Measurements from ENCODE around the gene NOX4.

Gene NOX4

DNA sequence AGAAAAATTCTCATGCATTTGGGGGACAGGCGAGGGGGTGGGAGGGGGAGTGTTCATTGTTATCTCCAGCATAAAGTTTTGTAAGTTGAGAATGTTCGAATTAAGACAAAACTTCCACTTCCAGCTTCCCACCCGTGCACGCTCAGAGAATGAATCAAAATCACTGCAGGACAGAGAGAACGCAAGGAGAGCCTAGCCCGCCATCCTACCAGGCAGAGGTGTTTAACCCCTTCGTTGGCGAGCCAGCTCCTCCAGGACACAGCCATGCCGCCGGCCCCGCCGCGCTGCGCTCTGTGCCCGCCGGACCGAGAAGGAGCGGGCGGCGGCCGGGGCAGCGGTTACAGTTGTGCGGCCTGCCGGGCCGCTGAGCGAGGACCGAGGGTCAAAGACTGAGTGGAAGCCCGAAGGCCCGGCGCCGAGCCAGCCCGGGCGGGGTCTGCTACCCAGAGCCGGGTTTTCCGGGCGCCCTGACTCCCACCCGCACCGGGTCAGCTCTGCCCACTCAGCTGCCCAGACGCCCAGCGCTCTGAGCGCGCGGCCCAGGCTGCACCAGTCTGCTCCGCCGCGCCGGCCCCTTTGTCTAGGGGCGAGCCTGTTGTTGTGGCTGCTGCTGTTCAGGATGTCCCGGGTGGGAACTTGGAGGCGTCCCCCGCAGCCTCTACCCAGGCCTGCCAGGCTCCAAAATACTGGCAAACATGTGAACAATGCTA lies at the start of gene NOX4:
Gene NOX4, minus strand, starts transcription at position 395 of the 710 bp plus-strand sequence. Its CDS starts 129 bp downstream, at position 266.
- no peak for DNase-seq

DNA sequence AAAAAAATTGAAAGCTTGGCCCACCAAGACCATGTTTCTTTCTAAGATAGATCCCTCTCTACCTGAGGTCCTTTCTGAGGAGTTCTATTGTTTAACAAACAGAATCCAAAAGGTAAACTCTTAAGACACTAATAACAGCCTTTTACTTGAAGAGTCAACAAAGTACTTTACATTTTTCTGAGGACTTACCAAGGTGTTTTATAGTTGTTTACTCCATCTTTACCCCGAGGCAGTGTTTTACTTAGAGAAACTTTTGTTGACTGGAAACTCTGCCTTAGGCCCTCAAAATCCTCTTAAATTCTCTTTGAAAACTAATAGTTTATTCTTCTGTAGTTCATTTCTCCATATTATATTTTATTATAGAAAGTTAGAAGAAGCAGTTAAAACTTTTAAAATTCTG lies 49.7 kb upstream of the NOX4 start:
- DNase-seq = no peak

DNA sequence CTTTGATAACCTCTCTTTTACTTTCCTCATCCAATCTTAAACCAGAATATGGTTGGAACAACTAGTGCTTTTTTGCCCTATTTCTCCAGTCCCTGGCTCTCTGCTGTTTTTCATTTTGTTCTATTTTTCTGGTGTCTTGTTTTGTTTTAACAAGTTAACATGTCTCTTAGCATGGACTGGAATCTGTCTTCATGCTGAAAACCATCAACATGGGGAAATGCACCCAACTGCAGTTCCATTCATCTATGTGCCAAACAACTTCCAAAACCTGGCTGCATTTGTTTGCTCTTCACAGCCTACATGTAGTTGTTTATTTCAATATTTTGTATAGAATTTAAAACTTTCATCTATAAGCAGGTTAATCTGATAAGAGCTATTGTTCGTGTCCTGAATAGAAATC lies 46.8 kb upstream of the NOX4 start:
- DNase-seq = no peak

DNA sequence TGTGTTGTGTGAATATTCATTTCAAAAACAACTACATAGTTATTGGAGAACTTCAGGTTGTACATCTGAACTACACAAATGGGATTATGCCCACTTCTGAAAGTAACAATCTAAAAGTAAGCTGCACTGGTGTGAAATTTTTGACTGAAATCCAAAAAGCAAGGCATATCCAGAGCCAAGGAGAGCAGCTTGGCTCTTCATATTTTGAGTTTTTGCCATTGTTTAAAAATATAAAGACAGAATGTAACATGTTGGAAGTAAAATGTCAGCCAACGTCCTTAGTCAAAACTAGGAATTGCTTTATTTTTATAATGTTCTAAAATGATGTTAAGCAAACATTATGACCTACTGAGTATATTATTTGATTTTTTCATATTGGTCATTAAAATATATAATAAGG lies 45.8 kb upstream of the NOX4 start:
- no peak for DNase-seq

DNA sequence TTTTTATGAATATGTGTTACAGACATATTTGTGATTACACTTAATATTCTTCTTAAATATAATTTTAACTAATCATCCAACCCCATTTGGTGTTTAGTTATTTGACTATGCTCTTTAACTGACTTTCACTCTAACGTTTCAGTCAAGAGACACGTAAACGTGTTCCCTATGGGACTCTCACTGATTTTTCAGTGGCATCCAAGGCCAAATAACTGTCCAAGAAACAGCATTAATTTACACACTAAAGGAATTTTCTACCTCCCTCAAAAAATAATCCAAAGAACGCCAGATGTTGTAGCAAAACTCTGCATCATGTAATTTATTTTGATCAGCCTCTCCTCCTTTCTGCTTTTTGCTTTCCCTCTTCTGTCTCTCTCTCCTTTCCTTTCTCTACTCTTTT lies 44.0 kb upstream of the NOX4 start:
- DNase-seq = no peak

DNA sequence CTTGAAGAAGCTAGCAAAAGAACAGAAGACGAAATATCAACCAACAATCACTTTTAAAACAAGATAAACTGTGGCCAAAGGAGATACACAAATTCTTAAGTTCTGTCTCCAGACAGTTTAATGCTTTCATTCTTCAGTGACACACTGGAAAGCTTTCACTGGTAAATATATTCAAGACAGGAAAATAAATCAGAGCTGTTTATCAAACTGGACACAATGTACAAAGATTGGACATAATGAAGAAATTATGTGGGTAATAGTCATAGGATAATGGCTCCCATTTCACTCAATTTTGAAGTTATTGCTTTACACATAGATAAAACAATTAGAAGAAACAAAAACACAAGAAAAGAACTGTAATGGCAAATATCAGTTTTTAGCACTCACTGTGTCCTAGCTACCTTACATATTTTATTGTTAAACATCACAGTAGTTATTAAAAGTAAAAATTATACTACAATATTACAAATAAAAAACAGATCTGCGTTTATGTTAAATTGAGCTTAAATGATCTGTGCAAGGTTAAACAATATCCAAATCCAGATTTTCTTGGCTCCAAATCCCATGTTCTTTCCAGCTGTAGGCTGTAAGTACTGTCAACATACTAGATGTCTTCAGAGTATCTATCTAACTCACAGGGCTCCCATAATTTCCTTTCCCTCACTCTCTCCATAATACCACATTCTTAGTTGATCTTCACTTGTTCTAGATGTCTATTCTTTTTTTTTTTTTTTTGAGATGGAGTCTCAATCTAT lies 38.6 kb upstream of the NOX4 start:
- no peak for DNase-seq

DNA sequence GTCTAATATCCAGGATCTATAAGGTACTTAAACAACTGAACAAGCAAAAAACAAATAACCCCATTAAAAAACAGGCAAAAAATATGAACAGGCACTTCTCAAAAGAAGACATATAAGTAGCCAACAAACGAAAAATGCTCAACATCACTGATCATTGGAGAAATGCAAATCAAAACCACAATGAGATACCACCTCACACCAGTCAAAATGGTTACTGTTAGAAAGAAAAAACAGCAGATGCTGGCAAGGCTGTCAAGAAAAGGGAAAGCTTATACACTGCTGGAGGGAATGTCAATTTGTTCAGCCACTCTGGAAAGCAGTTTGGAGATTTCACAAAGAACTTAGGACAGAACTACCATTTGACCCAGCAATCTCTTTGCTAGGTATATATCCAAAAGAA lies 30.6 kb upstream of the NOX4 start:
- DNase-seq = no peak

DNA sequence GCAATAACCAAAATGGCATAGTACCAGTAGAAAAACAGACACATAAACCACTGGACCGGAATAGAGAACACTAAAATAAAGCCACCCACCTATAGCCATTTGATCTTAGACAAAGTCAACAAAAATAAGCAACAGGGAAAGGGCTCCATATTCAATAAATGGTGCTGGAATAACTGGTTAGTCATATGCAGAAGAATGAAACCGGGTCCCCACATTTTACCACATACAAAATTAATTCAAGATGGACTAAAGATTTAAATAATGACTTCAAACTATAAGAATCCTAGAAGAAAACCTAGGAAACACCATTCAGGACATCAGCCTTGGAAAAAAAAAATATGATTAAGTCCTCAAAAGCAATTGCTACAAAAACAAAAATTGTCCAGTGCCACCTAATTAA lies 30.1 kb upstream of the NOX4 start:
- DNase-seq = no peak

DNA sequence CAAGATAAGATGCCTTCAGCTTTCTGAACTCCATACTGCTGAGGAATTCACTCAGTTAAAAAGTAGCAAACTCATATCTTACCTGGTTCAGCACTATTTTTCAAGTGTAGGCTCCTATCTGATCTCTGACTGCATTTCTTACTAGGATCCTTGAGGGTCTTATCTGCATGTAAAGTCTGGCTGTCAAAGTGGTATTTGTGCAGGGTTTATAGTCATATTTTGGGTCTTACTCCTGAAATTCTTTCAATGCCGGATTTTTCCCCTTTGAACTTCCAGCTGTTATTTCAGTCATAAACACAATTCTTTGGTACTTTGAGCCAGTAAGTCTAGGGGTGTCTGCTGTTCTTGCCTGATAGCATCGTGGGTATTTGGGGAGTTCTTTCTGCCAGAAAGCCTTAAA lies 25.3 kb upstream of the NOX4 start:
- no peak for DNase-seq

DNA sequence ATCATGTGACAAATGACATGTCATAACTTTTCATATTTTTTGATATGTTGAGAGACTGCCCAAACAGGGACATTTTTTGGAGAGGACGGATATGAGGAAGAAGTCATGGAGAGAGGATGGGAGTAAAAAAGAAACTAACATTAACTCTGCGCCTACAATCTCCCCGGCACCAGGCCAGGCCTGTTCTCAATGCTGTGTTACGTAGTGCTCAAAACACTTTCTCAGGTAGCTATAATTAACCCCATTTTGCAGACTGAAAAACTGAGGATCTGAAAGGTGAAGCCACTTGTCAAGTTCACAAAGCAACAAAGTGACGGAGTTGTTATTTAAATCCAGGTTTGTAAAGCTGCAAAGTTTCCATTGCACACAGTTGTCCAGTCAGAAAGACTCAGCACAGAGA lies 17.4 kb upstream of the NOX4 start:
- DNase-seq = no peak

DNA sequence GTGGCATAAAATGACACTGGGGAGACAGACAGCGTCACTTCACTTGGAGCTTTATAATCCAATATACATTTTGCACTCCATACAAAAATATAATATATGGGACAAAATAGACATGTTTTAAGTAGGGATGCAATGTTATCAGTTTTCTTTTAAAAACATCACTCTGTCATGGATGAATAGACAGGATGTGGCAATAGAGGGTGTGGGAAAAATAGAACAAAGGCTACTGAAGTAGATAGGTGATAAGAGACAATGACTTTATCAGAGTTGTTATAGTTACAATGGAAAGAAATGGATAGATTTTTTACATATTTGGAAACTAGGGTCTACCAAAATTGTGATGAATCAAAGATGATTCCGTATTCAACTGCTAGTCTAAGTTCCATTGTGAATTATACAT lies 13.1 kb upstream of the NOX4 start:
- no peak for DNase-seq

DNA sequence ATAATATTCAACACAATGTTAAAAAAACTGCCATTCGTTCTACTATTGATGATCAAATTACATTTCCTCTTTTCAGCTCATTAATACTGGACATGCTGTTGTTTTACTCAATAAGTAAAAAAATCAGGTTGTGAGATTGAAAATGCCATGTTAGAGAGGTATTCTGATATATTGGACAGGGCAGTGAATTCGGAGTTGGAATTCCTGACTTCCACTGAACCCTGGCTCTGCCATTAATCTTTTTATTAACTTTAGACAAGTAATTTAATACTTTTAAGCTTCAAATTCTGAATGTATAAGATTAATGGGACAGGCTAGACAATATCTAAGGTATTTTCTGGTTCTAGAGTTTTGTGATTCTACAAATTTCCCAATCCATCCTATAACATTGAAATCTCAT lies 12.2 kb upstream of the NOX4 start:
- DNase-seq = no peak

DNA sequence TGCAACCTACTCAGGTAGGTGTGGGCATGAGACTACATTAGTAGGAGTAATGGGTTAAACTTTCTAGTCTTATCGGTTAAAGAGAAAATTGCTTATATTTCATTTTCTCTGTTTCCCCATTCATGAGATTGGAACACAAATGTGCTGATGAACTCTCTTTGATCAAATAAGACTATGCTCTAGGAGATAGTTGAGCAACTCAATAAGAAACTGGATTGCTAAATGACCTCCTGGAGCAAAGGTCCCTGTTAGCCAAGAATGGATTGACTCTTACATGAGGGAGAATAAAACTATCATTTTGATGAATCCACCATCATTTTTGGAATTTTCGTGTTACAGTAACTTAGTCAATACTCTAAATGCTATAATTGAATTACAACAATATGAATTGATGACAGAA lies 11.1 kb upstream of the NOX4 start:
- DNase-seq = no peak

DNA sequence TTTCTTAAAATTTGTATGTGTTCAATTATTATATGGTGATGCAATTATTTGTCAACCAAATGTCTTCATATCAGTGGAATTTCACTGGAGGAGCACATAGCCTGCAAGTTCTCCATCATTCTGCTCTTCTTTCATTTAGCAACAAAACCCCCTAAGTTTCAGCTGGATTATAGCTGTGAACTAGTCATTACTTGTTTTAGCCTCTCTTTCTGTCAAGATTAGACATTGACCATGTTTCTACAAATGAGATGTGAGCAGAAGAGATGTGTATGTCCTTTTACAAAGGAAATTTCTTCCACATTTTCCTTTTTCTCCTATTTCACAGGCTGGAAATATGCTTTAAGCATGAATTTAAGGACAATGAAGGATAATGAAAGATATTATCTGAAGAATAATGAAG lies 9.2 kb upstream of the NOX4 start:
- DNase-seq = no peak

DNA sequence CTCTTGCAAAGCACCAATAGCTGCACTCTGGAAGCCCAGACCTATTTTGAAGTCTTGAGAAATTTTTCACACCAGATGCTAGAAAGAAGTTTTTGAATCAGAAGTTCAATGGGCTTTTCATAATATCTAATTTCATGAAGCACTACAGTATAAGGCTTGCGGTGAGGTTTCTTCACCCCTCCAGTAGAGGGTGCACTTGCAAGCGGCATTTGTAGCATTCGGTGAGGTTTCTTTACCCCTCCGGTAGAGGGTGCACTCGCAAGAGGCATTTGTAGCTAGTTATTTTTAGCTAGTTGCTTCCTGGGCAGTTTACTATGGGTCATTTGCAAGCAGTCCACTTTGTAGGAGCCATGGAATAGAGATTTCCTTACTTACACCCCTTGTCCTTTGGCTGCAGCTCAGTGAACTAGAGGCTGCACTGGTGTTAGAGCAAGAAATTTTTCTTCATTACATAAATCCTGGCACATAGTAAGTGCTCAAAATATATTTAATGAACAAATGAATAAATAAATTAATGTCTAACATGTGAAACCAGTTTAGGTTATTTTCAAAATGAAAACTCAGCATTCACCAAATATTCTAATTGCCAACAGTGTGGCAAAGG lies 7.8 kb upstream of the NOX4 start:
- no peak for DNase-seq

DNA sequence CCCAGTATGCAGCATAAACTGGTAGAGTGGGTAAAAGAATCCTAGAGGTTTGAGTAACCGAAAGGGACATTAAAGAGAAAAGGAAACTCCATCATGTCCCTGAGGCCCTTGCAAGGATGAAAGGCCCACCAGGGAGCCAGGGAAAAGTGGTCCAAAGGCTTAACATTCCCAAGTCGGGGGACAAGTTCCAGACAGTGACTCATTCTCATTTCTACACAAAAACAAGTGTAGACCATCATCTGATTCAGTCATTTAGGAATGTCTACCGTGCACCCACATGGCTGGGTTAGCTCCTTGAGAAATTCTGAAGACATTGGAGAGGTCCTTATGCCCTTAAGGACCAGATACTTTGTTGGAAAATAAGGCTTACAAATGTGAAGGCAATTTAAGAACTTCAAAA lies 4.8 kb upstream of the NOX4 start:
- DNase-seq = no peak

DNA sequence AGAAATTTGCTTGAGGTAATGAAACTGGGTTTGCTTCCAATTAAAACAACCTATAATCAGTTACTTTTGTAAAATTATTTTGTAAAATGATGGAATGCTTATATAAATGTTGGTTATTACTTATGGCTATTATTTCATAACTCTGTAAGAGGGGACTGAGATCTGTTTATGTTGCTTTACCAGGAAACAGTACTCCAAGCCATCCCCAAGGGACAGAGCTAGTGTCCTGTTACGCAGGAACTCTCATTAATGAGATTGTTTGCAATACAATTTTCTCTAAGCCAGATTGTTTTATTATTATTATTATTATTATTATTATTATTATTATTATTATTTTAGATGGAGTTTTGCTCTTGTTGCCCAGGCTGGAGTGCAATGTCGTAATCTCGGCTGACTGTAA lies 2.3 kb upstream of the NOX4 start:
- no peak for DNase-seq

DNA sequence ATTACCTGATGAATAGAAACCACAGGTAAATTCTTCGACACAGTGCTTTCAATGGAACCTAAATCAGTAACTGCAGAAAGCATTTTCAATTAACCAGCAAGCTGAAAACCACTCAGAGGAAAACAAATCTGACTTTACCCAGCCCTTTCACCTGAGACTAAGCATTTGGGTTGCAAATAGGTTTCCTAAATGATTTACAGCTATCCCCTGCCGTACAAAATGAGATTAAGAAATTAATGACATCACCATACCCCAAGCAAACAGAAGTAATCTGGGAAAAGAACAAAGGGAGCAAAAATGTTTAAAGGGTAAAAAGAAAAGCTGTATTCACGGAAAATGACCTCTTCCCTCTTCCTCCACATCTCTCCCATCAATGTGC lies 584 bp downstream of the NOX4 start:
- no peak for DNase-seq

DNA sequence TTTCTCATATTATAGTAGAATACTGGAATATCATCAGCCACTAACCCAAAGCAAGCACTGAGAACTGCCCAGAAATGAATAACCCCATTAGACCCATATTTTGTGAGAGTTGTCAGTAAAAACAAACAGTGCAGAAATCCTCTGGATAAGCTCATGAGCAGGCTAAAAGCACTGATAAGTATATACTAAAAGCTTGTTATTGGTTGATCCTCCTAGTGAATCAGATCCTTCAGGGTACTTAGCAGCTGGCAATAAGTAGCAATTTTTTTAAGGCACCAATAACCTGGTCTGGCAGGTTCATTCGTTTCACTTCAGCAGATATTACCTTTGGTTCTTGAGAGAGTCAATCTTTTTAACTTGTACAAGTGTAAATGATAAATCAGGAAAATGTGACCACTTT lies 1.2 kb downstream of the NOX4 start:
- no peak for DNase-seq

DNA sequence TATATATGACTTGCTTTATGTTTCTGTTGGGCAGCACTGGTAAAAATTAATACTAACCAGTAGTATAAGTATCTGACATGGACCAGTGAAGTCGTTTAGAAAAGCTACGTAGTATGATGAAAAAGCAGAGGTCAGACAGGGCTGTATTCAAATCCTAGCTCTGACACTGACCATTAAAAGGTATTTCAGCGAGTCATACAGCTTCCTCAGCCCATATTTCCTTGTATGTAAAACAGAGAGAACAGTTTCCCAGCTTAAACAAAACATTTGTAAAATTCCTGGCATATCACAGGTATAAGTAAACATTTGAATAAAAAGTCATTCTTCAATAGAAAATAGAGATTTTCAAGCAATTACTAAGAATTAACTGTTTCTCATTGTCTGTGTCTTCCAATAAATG lies 4.2 kb downstream of the NOX4 start:
- no peak for DNase-seq

DNA sequence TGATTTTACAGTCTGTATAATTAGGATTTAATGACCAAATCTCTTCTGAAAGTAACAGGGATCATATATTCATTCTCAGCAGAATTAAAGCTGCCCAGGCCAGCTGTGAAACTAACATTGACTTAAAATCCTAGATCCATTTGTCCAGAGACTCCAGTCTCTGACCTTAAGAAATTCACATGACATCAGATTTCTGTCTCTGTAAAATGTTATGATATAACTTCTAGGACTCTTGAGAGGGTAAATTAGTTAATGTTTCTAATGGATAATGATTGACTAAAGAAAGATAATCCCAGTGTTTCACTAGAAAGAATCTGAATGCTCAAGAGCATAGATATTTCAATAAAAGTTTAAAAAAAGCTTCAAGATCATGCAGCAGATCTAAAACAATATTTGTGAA lies 6.3 kb downstream of the NOX4 start:
- DNase-seq = no peak

DNA sequence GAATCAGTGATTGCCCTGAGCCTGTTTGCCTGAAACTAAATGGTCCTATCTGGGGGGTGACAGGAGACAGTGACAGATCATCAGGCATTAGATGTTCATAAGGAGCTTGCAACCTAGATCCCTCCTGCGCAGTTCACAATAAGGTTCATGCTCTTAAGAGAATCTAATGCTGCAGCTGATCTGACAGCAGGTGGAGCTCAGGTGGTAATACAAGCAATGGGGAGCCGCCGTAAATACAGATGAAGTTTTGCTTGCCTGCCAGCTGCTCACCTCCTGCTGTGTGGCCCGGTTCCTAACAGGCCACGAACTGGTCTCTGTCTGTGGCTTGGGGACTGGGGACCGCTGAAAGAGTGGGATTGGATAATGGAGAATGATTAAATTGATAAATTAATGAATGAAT lies 14.0 kb downstream of the NOX4 start:
- peak; percentile 33 for DNase-seq

DNA sequence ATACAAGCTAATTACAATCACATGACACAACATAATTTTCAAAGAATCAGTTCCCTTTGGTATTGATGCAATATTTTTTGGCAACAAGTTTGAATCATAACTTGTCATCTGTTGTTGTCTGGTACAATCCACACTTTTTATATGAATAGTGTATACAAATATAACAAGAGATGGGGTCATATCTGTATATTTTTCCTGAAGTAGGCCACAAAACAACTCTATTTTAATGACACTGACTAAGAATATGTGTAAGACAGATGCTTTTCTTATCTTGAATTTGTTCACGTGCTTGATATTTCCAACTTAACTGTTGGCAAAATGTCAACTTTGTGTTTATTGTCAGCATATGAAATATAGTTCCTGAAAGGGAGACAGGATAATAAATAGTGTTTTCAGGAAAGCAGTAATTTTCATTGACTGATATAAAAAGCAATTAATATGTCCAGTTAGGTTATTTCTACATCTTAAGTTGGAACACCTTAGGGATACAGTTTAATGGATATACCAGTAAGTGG lies 27.9 kb downstream of the NOX4 start:
- DNase-seq = no peak

DNA sequence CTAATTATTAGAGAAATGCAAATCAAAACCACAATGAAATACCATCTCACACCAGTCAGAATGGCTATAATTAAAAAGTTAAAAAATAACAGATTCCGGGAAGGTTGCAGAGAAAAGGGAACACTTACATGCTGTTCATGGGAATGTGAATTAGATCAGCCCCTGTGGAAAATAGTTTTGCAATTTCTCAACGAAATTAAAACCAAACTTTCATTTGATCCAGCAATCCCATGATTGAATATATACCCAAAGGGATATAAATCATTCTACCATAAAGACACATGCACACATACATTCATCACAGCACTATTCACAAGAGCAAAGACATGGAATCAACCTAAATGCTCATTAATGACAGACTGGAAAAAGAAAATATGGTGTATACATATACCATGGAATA lies 32.5 kb downstream of the NOX4 start:
- no peak for DNase-seq
